ENCODE results near the gene GPRC5B.

Gene GPRC5B

GRCh38 chr16:19842426-19843157 is 42.1 kb downstream of the GPRC5B start:
- no peak for DNase-seq

- no peak for DNase-seq
Observed at GRCh38 chr16:19841184-19841583, 43.5 kb downstream of the GPRC5B start.

- peak; percentile 96 for DNase-seq
Observed at GRCh38 chr16:19840524-19841110, 44.0 kb downstream of the GPRC5B start.

- no peak for DNase-seq
Observed at GRCh38 chr16:19837984-19838707, 46.5 kb downstream of the GPRC5B start.

- no peak for DNase-seq
Observed at GRCh38 chr16:19837331-19837980, 47.2 kb downstream of the GPRC5B start.

- DNase-seq, result no peak
Observed at GRCh38 chr16:19835968-19836421, 48.7 kb downstream of the GPRC5B start.

GRCh38 chr16:19835196-19835595 is 49.5 kb downstream of the GPRC5B start:
- no peak for DNase-seq

- DNase-seq, result no peak
Observed at GRCh38 chr16:19833581-19833980, 51.1 kb downstream of the GPRC5B start.

- no peak for DNase-seq
Observed at GRCh38 chr16:19833176-19833575, 51.5 kb downstream of the GPRC5B start.

- no peak for DNase-seq
Observed at GRCh38 chr16:19831678-19832077, 53.0 kb downstream of the GPRC5B start.

- no peak for DNase-seq
Observed at GRCh38 chr16:19830902-19831560, 53.6 kb downstream of the GPRC5B start.

GRCh38 chr16:19829844-19830692 is 54.6 kb downstream of the GPRC5B start:
- DNase-seq, result no peak

- no peak for DNase-seq
Observed at GRCh38 chr16:19824216-19824615, 60.4 kb downstream of the GPRC5B start.

GRCh38 chr16:19823322-19823721 is 61.3 kb downstream of the GPRC5B start:
- no peak for DNase-seq

- DNase-seq, result no peak
Observed at GRCh38 chr16:19822533-19822932, 62.1 kb downstream of the GPRC5B start.

- DNase-seq, result no peak
Observed at GRCh38 chr16:19817875-19818274, 66.8 kb downstream of the GPRC5B start.

GRCh38 chr16:19817122-19817521 is 67.5 kb downstream of the GPRC5B start:
- no peak for DNase-seq

- DNase-seq, result no peak
Observed at GRCh38 chr16:19815418-19815817, 69.2 kb downstream of the GPRC5B start.

- no peak for DNase-seq
Observed at GRCh38 chr16:19812986-19813385, 71.7 kb downstream of the GPRC5B start.

GRCh38 chr16:19810817-19811731 is 73.6 kb downstream of the GPRC5B start:
- DNase-seq, result no peak

GRCh38 chr16:19809693-19810092 is 75.0 kb downstream of the GPRC5B start:
- DNase-seq, result no peak
